ENCODE measurements around the gene MPL.

- TF ChIP-seq POLR2AphosphoS5 (IDR thresholded peaks at IDR 0.05; ENCODE audit: low read depth, low read length): no peak
- TF ChIP-seq POLR2A (IDR thresholded peaks at IDR 0.05; ENCODE audit: low read depth, low read length): no peak
Measured at GRCh38 chr1:43324810-43325209, 12.8 kb upstream of the MPL start.
